IMR-90 (cell line): Measurements from ENCODE around the gene DCN.

Experiments used
- RFX5 ChIP-seq: IDR thresholded peaks from 2 replicates; pipeline ENCODE4 v1.8.0; 2012; ENCODE audit warnings: low read depth, mild to moderate bottlenecking, low read length, moderate library complexity
- TF ChIP-seq, protein P1 (sequence below): conservative IDR thresholded peaks from 2 replicates; pipeline ENCODE4 v1.5.1; 2012; ENCODE audit warnings: mild to moderate bottlenecking, low read depth, low read length, improper control_type of control experiment

- TF ChIP-seq, protein P1, sequence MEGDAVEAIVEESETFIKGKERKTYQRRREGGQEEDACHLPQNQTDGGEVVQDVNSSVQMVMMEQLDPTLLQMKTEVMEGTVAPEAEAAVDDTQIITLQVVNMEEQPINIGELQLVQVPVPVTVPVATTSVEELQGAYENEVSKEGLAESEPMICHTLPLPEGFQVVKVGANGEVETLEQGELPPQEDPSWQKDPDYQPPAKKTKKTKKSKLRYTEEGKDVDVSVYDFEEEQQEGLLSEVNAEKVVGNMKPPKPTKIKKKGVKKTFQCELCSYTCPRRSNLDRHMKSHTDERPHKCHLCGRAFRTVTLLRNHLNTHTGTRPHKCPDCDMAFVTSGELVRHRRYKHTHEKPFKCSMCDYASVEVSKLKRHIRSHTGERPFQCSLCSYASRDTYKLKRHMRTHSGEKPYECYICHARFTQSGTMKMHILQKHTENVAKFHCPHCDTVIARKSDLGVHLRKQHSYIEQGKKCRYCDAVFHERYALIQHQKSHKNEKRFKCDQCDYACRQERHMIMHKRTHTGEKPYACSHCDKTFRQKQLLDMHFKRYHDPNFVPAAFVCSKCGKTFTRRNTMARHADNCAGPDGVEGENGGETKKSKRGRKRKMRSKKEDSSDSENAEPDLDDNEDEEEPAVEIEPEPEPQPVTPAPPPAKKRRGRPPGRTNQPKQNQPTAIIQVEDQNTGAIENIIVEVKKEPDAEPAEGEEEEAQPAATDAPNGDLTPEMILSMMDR = no peak
- TF ChIP-seq RFX5 = no peak
Observed at GRCh38 chr12:91194500-91194899, 11.9 kb upstream of the DCN start.
